IMR-90 (cell line): Measurements from ENCODE around the gene LMNTD2. TPM values are rescaled to one million over a fixed set of nuclear protein-coding genes. Genes with fewer than 3 reads are reported as not detected.

Experiments used
- ATAC-seq: fragments of 200-7000 bp; cut with Tn5 transposase; 2 replicates; pipeline ENCODE4 v1.9.1; 2020; ENCODE audit warnings: low read depth, mild to moderate bottlenecking, moderate library complexity
- BruUV-seq: library from RNA; stranded (reverse); fragments of 400-500 nt; replicated peaks from 2 replicates; lab custom pipeline; 2021; lab: Mats Ljungman, UMichigan
- CTCF ChIA-PET: fragments of 300-600 bp; formaldehyde crosslinking; extraction: SDS; loops from one replicate; lab custom pipeline; 2021; ENCODE audit warnings: antibody characterized with exemption; lab: Yijun Ruan, JAX
- POLR2A ChIA-PET: fragments of 300-600 bp; sonication (Branson Sonifier 250); formaldehyde crosslinking; loops from one replicate; lab custom pipeline; 2022; ENCODE audit warnings: antibody characterized with exemption; ENCODE audit not compliant: unreplicated experiment; lab: Charles Lee
- DNase-seq: peaks from one replicate; pipeline ENCODE4 v3.0.0; 2013
- H2AFZ ChIP-seq: replicated peaks from 2 replicates; pipeline ENCODE3; 2013; ENCODE audit warnings: low read length, mild to moderate bottlenecking; ENCODE audit not compliant: poor library complexity
- H2AK5ac ChIP-seq: 2 replicates; pipeline ENCODE4 v1.6.1; 2013; ENCODE audit warnings: low read depth, low read length, inconsistent platforms
- H2AK9ac ChIP-seq: replicated peaks from 2 replicates; pipeline ENCODE3; 2013; ENCODE audit warnings: mild to moderate bottlenecking, low read depth, low read length, moderate library complexity; ENCODE audit not compliant: poor library complexity
- H2BK120ac ChIP-seq: 2 replicates; pipeline ENCODE4 v1.6.1; 2013; ENCODE audit warnings: low read depth, low read length, inconsistent platforms
- H2BK15ac ChIP-seq: 3 replicates; pipeline ENCODE4 v1.6.1; 2013; ENCODE audit warnings: low read depth, low read length, inconsistent platforms
- H2BK20ac ChIP-seq: 2 replicates; pipeline ENCODE4 v1.6.1; 2013; ENCODE audit warnings: low read depth, mild to moderate bottlenecking, inconsistent platforms, low read length, moderate library complexity
- H2BK5ac ChIP-seq: 2 replicates; pipeline ENCODE4 v1.6.1; 2013; ENCODE audit warnings: mild to moderate bottlenecking, low read depth, low read length, inconsistent platforms; ENCODE audit not compliant: poor library complexity, severe bottlenecking
- H3K14ac ChIP-seq: replicated peaks from 2 replicates; pipeline ENCODE4 v1.6.1; 2013; ENCODE audit warnings: low read depth, low read length, inconsistent platforms
- H3K18ac ChIP-seq: 2 replicates; pipeline ENCODE4 v1.6.1; 2013; ENCODE audit warnings: low read depth, low read length, control low read depth
- H3K23ac ChIP-seq: 2 replicates; pipeline ENCODE4 v1.6.1; 2013; ENCODE audit warnings: low read depth, low read length, inconsistent platforms
- H3K27ac ChIP-seq: 2 replicates; pipeline ENCODE4 v1.5.1; 2013; ENCODE audit warnings: mild to moderate bottlenecking, control low read depth, low read length; ENCODE audit not compliant: insufficient read depth
- H3K27me3 ChIP-seq: 2 replicates; pipeline ENCODE4 v1.6.1; 2013; ENCODE audit warnings: low read length; ENCODE audit not compliant: control insufficient read depth, insufficient read depth
- H3K36me3 ChIP-seq: 2 replicates; pipeline ENCODE4 v1.6.1; 2013; ENCODE audit warnings: low read length, mixed read lengths; ENCODE audit not compliant: control insufficient read depth, insufficient read depth
- H3K4ac ChIP-seq: 2 replicates; pipeline ENCODE4 v1.6.1; 2013; ENCODE audit warnings: low read depth, low read length, inconsistent platforms
- H3K4me1 ChIP-seq: 2 replicates; pipeline ENCODE4 v1.6.1; 2013; ENCODE audit warnings: low read length, mixed read lengths; ENCODE audit not compliant: control insufficient read depth, insufficient read depth
- H3K4me2 ChIP-seq: 2 replicates; pipeline ENCODE4 v1.6.1; 2013; ENCODE audit warnings: low read depth, mild to moderate bottlenecking, control low read depth, low read length, moderate library complexity
- H3K4me3 ChIP-seq: 2 replicates; pipeline ENCODE4 v1.5.1; 2013; ENCODE audit warnings: low read depth, mild to moderate bottlenecking, control low read depth, low read length, moderate library complexity; ENCODE audit not compliant: insufficient read depth
- H3K56ac ChIP-seq: 2 replicates; pipeline ENCODE4 v1.6.1; 2013; ENCODE audit warnings: low read length, inconsistent platforms; ENCODE audit not compliant: insufficient read depth; ENCODE audit errors: extremely low read depth
- H3K79me1 ChIP-seq, 2 experiments: 2 replicates each; pipeline ENCODE4 v1.6.1; 2013; ENCODE audit warnings: low read length in 2 of 2, inconsistent platforms in 1 of 2, low read depth in 1 of 2
- H3K9ac ChIP-seq: 2 replicates; pipeline ENCODE4 v1.6.1; 2013; ENCODE audit warnings: low read depth, low read length, control low read depth
- H3K9me1 ChIP-seq: 2 replicates; pipeline ENCODE4 v1.6.1; 2013; ENCODE audit warnings: low read length, inconsistent platforms; ENCODE audit not compliant: insufficient read depth
- H3K9me3 ChIP-seq: 2 replicates; pipeline ENCODE4 v1.6.1; 2013; ENCODE audit warnings: low read length; ENCODE audit not compliant: control insufficient read depth, insufficient read depth
- H4K20me1 ChIP-seq: 2 replicates; pipeline ENCODE4 v1.6.1; 2013; ENCODE audit warnings: low read length, inconsistent platforms; ENCODE audit not compliant: insufficient read depth
- H4K5ac ChIP-seq: 2 replicates; pipeline ENCODE4 v1.6.1; 2013; ENCODE audit warnings: mild to moderate bottlenecking, low read depth, low read length, control low read depth
- H4K8ac ChIP-seq, 2 experiments: 2 replicates each; pipeline ENCODE4 v1.6.1; 2013; ENCODE audit warnings: low read depth in 2 of 2, low read length in 2 of 2, control low read depth in 1 of 2, inconsistent platforms in 1 of 2
- H4K91ac ChIP-seq: 2 replicates; pipeline ENCODE4 v1.6.1; 2013; ENCODE audit warnings: low read depth, low read length, inconsistent platforms; ENCODE audit not compliant: insufficient read depth
- CHD1 ChIP-seq: IDR thresholded peaks from 2 replicates; pipeline ENCODE4 v1.6.1; 2012; ENCODE audit warnings: low read depth, low read length, improper control_type of control experiment
- ELK1 ChIP-seq: fragments of 150-350 bp; IDR thresholded peaks from 2 replicates; pipeline ENCODE4 v1.6.1; 2016; ENCODE audit warnings: low read depth, mild to moderate bottlenecking, low read length, moderate library complexity, borderline replicate concordance
- FOS ChIP-seq: fragments of 150-350 bp; IDR thresholded peaks from 2 replicates; pipeline ENCODE4 v1.6.1; 2016; ENCODE audit warnings: low read depth, low read length
- MAFK ChIP-seq: IDR thresholded peaks from 2 replicates; pipeline ENCODE4 v1.6.1; 2012; ENCODE audit warnings: low read depth, low read length, improper control_type of control experiment
- MAZ ChIP-seq: IDR thresholded peaks from 2 replicates; pipeline ENCODE4 v1.6.1; 2012; ENCODE audit warnings: low read depth, mild to moderate bottlenecking, low read length, improper control_type of control experiment, moderate library complexity, borderline replicate concordance
- NFE2L2 ChIP-seq: fragments of 150-350 bp; IDR thresholded peaks from 2 replicates; pipeline ENCODE4 v1.6.1; 2016; ENCODE audit warnings: low read depth, mild to moderate bottlenecking, low read length
- POLR2A ChIP-seq: IDR thresholded peaks from 2 replicates; pipeline ENCODE4 v1.6.1; 2012; ENCODE audit warnings: mild to moderate bottlenecking, low read depth, low read length
- RCOR1 ChIP-seq: IDR thresholded peaks from 2 replicates; pipeline ENCODE4 v1.6.1; 2012; ENCODE audit warnings: mild to moderate bottlenecking, low read length, improper control_type of control experiment; ENCODE audit not compliant: insufficient replicate concordance
- RFX5 ChIP-seq: IDR thresholded peaks from 2 replicates; pipeline ENCODE4 v1.8.0; 2012; ENCODE audit warnings: low read depth, mild to moderate bottlenecking, low read length, moderate library complexity
- USF2 ChIP-seq: fragments of 150-350 bp; IDR thresholded peaks from 2 replicates; pipeline ENCODE4 v1.6.1; 2017; ENCODE audit warnings: mild to moderate bottlenecking, antibody characterized with exemption, low read length, low read depth
- WGBS, 2 experiments: methylation state at CpG; one replicate each; pipeline versions ENCODE4 v1.1.5 to v1.1.7; 2013; ENCODE audit warnings: missing lambda C conversion rate in 2 of 2; ENCODE audit not compliant: insufficient read length in 1 of 2; ENCODE audit errors: extremely low coverage in 2 of 2; 5-methylcytosine and 5-hydroxymethylcytosine counted together
- dilution Hi-C: fragments of 300-500 bp; cut with HindIII; formaldehyde crosslinking; loops from one replicate; pipeline ENCODE4 v1.14.3; 2018; ENCODE audit warnings: low sequenced_read_pairs; ENCODE audit not compliant: unreplicated experiment
- in situ Hi-C: fragments of 300-500 bp; cut with MboI; formaldehyde crosslinking; loops from 3 replicates; pipeline ENCODE4 v1.14.3; 2019; ENCODE audit warnings: low sequenced_read_pairs, inconsistent platforms, mixed read lengths
- intact Hi-C: fragments of 100-400 bp; cut with micrococcal nuclease; formaldehyde crosslinking; loops from 2 replicates; pipeline ENCODE4 v1.10.0; 2022
- polyA plus RNA-seq, 3 experiments: library from polyadenylated mRNA; depleted of rRNA; stranded (reverse); fragments of >200 nt; gene quantifications; 2 replicates each; pipeline ENCODE4 v1.2.3, GENCODE V29; 2012; ENCODE audit warnings: low replicate concordance in 1 of 3
- total RNA-seq: library from RNA; depleted of rRNA; stranded (reverse); fragments of >200 nt; gene quantifications from 2 replicates; pipeline ENCODE4 v1.2.3, GENCODE V29; 2012

LMNTD2 gene
- total and polyA plus RNA-seq, 2 of the 4 experiments (the other 2 are of a cell fraction) = 0.18 to 1.3 TPM

- no peak for TF ChIP-seq MAFK
Observed at GRCh38 chr11:559712-560304, 730 bp downstream of the LMNTD2 start (continued).

- ATAC-seq = no peak
- Histone ChIP-seq H3K14ac (no peak overlapping the region), H2AK9ac (peak overlapping the region; percentile 9), H2BK15ac (no peak overlapping the region), H3K79me1 (peaks cover 7 to 12% of the 10 kb centered on the region in 2 experiments; a peak in 3 of 4 replicates), H4K91ac (no peak overlapping the region), H3K36me3 (no peaks in the 10 kb centered on the region), H3K9ac (no peak overlapping the region), H4K5ac (no peak overlapping the region), H4K8ac (no peak overlapping the region), H3K9me1 (peaks cover 5% of the 10 kb centered on the region; the same call in 1 of the 2 replicates), H2BK120ac (no peak overlapping the region), H4K20me1 (peaks cover 9% of the 10 kb centered on the region), H3K27ac (no peak overlapping the region), H3K23ac (no peak overlapping the region), H3K4me1 (peaks cover 12% of the 10 kb centered on the region), H3K4me2 (no peak overlapping the region), H2AK5ac (no peak overlapping the region), H3K4ac (no peak overlapping the region), H2AFZ (no peak overlapping the region), H2BK5ac (no peak overlapping the region), H3K9me3 (no peaks in the 10 kb centered on the region), H3K18ac (no peak overlapping the region), H3K56ac (no peak overlapping the region), H3K4me3 (no peak overlapping the region), H2BK20ac (no peak overlapping the region), H3K27me3 (peaks cover 45% of the 10 kb centered on the region)
- 81% methylated on average over 8 of the region's 15 CpGs; no CpG with 5 or more reads in 1 of the 2 experiments for WGBS, 2 experiments
- BruUV-seq = no TSS peak
- in situ Hi-C loops (no loop called here), dilution Hi-C loops (no loop called here), intact Hi-C loops (loop anchor here (10.0 kb wide), 1 partner anchor 166 kb away; no protein-coding TSS in a partner anchor)
- ChIA-PET POLR2A (no interaction called here), CTCF (no interaction called here)
- no peak for TF ChIP-seq NFE2L2
- TF ChIP-seq FOS = no peak
- TF ChIP-seq CHD1 = no peak
- TF ChIP-seq POLR2A = no peak
- no peak for TF ChIP-seq ELK1
- TF ChIP-seq MAFK = no peak
- no peak for TF ChIP-seq USF2
- TF ChIP-seq RFX5 = no peak
- TF ChIP-seq RCOR1 = no peak
- no peak for TF ChIP-seq MAZ
- DNase-seq = no peak
Observed at GRCh38 chr11:559020-559620, 1.4 kb downstream of the LMNTD2 start.
